ENCODE results near the gene PLEKHH2.
"Not testable (repeated sequence)": the region's sequence is repeated elsewhere in the genome, so short reads cannot be mapped to it uniquely, and the experiment has no call there.

GRCh38 chr2:43698140-43698539 lies 61.1 kb downstream of the PLEKHH2 start:
- TF ChIP-seq CTCF (IDR thresholded peaks at IDR 0.05); ZFX (IDR thresholded peaks at IDR 0.05; ENCODE audit: borderline replicate concordance): not testable (repeated sequence)
